Stomach smooth muscle (tissue), 2 donors: ENCODE results near the gene STK25.

Experiments used
- H3K27ac ChIP-seq: one replicate; pipeline ENCODE4 v1.7.0; 2013; ENCODE audit warnings: mild to moderate bottlenecking, low read length, inconsistent platforms
- H3K27me3 ChIP-seq, 2 donors: one replicate each; pipeline ENCODE4 v1.7.0; 2013; ENCODE audit warnings: low read length in 2 of 2; ENCODE audit not compliant: insufficient read depth in 2 of 2, control insufficient read depth in 1 of 2
- H3K36me3 ChIP-seq, 2 donors: one replicate each; pipeline ENCODE4 v1.7.0; 2013; ENCODE audit warnings: low read length in 2 of 2; ENCODE audit not compliant: control insufficient read depth in 2 of 2, insufficient read depth in 2 of 2
- H3K4me1 ChIP-seq: one replicate; pipeline ENCODE4 v1.7.0; 2013; ENCODE audit warnings: low read length; ENCODE audit not compliant: control insufficient read depth, insufficient read depth
- H3K4me3 ChIP-seq, 2 donors: one replicate each; pipeline ENCODE4 v1.7.0; 2013; ENCODE audit warnings: low read length in 2 of 2
- H3K9ac ChIP-seq, 2 donors: one replicate each; pipeline ENCODE4 v1.7.0; 2013; ENCODE audit warnings: low read length in 2 of 2, mild to moderate bottlenecking in 1 of 2
- H3K9me3 ChIP-seq, 2 donors: one replicate each; pipeline ENCODE4 v1.7.0; 2013; ENCODE audit warnings: low read length in 2 of 2; ENCODE audit not compliant: control insufficient read depth in 2 of 2
- donor health status: healthy.
- donor health status: Pancreatic carcinoma.

The STK25 gene

DNA sequence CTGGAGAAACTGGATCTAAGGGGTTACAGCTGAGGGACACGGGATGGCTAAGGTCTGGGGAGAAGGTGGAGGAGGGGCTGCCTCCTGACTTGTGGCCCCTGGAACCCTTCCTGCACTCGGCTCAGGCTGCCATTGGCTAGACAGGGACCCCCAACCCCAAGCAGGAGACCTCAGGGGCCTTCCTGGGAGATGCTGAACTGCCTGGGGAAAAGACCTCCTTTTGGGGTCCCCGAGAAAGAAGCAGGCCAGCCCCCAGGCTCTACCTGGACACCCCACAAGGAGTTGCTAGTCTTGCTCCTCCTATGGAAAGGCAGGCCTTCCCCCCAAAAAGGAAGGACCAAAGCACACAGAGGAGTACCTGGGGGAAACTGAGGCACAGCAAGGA lies 40.1 kb upstream of the STK25 start:
- Histone ChIP-seq H3K4me3 (no peak overlapping the region), H3K4me1 (peaks cover 33% of the 10 kb centered on the region), H3K27me3 (peaks cover 5 to 13% of the 10 kb centered on the region in 2 donors), H3K36me3 (no peaks in the 10 kb centered on the region), H3K9ac (no peak overlapping the region), H3K27ac (no peak overlapping the region), H3K9me3 (no peaks in the 10 kb centered on the region)

GRCh38 chr2:241547781-241548450 lies 39.5 kb upstream of the STK25 start:
- H3K9ac ChIP-seq: no peak overlapping the region
- no peak overlapping the region for H3K27ac ChIP-seq
- no peak overlapping the region for H3K4me3 ChIP-seq
- peaks cover 6 to 13% of the 10 kb centered on the region in 2 donors for H3K27me3 ChIP-seq
- no peaks in the 10 kb centered on the region for H3K36me3 ChIP-seq
- peaks cover 33% of the 10 kb centered on the region for H3K4me1 ChIP-seq
- H3K9me3 ChIP-seq: no peaks in the 10 kb centered on the region

DNA sequence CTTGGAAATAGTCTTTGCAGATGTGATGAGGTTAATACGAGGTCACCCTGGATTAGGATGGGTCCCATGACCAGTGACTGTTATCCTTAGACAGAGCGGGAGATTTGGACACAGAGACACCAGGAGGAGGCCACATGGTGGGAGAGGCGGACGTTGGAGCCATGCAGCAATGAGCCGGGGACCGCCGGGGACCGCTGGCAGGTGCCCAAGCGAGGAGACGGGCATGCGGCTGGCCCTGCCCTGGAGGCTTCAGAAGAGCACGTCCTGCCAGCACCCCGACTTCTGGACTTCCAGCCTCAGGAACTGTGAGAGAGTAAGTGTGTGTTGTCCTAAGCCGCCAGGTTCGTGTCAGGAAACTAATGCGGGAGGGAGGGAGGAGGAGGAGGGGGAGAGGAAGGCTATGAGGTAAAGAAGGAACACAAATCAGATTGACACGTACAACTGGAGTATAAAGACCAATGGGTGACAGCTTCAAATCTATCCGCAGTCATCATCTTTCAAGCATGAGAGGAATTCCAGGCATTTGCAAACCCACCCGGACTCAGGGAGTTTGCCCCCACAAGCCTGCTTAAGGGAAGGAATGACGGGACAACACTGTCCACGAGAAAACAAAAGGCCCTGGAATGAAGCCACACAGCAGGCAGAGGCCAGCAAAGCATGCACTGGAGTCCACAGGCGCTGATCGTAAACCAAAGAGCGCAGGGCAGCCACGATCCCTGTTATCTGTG lies 38.6 kb upstream of the STK25 start:
- H3K4me1 ChIP-seq: peaks cover 33% of the 10 kb centered on the region
- H3K36me3 ChIP-seq: no peaks in the 10 kb centered on the region
- peaks cover 12 to 17% of the 10 kb centered on the region in 2 donors for H3K27me3 ChIP-seq
- H3K4me3 ChIP-seq: no peak overlapping the region
- no peak overlapping the region for H3K9ac ChIP-seq
- H3K27ac ChIP-seq: no peak overlapping the region
- H3K9me3 ChIP-seq: no peaks in the 10 kb centered on the region

- Histone ChIP-seq H3K27me3 (peaks cover 21 to 23% of the 10 kb centered on the region in 2 donors), H3K36me3 (no peaks in the 10 kb centered on the region), H3K9me3 (no peaks in the 10 kb centered on the region), H3K27ac (no peak overlapping the region), H3K4me1 (peaks cover 34% of the 10 kb centered on the region), H3K9ac (no peak overlapping the region), H3K4me3 (no peak overlapping the region)
Observed at GRCh38 chr2:241545523-241546473, 37.4 kb upstream of the STK25 start.

- no peak overlapping the region for H3K9ac ChIP-seq
- no peaks in the 10 kb centered on the region for H3K9me3 ChIP-seq
- H3K4me1 ChIP-seq: peaks cover 32% of the 10 kb centered on the region
- H3K4me3 ChIP-seq: no peak overlapping the region
- H3K27ac ChIP-seq: no peak overlapping the region
- peaks cover 27 to 28% of the 10 kb centered on the region in 2 donors for H3K27me3 ChIP-seq
- H3K36me3 ChIP-seq: no peaks in the 10 kb centered on the region
Observed at GRCh38 chr2:241545106-241545505, 36.7 kb upstream of the STK25 start.

DNA sequence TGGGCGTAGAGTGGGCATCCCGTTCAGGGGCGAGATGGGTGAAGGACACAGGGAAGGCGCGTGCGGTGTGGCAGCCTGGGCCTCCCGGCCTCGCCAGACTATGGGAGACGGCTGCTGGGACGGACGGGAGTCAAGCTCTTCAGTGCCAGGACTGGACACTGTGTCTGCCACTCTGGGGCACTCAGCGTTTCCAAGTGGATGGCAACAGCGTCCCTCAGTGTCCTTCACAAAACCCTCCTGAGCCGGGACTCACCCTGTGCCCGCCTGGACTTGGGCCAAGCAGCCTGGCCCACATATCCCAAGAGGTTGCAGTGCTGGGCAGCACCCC lies 33.9 kb upstream of the STK25 start:
- Histone ChIP-seq H3K27me3 (peaks cover 30 to 42% of the 10 kb centered on the region in 2 donors), H3K36me3 (no peaks in the 10 kb centered on the region), H3K4me3 (no peak overlapping the region), H3K9me3 (no peaks in the 10 kb centered on the region), H3K9ac (no peak overlapping the region), H3K4me1 (peaks cover 28% of the 10 kb centered on the region), H3K27ac (no peak overlapping the region)

DNA sequence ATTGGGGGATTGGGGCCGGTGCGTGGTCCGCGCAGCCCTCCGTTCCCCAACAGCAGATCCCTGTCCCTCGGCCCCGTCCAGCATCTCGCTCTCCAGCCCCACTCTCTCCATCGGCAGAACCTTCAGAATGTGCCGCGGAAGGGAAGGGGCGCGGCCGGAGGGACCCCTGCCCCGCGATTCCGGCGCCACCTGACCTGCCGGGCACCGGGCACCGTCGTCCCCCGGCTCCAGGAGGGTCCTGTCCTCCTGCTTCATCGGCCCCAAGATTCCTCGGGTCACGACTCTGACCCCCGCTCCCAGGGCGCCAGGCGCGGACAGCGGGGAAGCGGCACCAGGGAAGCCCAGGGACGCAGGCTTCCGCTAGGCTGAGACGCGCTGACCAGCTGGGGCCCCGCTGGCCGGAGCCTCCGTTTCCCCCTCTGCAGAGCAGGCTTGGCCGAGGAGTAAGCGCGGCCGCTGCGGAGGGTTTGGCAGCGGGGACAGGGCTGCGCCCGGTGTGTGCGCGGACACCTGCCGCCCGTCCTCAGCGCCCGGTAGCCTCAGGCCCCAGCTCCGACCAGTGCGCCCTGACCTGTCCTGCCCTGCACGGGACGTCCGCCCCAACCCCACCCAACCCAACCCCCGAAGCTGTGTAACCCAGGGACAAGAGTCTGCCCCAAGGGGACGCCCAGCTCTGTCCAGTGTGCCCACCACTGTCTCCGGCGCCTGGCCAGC lies 33.3 kb upstream of the STK25 start:
- peaks cover 23% of the 10 kb centered on the region for H3K4me1 ChIP-seq
- peaks cover 30 to 42% of the 10 kb centered on the region in 2 donors for H3K27me3 ChIP-seq
- no peak overlapping the region for H3K27ac ChIP-seq
- no peak overlapping the region for H3K9ac ChIP-seq
- no peaks in the 10 kb centered on the region for H3K9me3 ChIP-seq
- peak overlapping the region in 1 of 2 donors; percentile 35 for H3K4me3 ChIP-seq
- H3K36me3 ChIP-seq: no peaks in the 10 kb centered on the region

GRCh38 chr2:241540771-241541561 lies 32.6 kb upstream of the STK25 start:
- Histone ChIP-seq H3K27ac (no peak overlapping the region), H3K4me3 (peak overlapping the region; percentile 27 to 59), H3K9me3 (no peaks in the 10 kb centered on the region), H3K4me1 (peaks cover 17% of the 10 kb centered on the region), H3K27me3 (peaks cover 26 to 42% of the 10 kb centered on the region in 2 donors), H3K9ac (no peak overlapping the region), H3K36me3 (no peaks in the 10 kb centered on the region)

DNA sequence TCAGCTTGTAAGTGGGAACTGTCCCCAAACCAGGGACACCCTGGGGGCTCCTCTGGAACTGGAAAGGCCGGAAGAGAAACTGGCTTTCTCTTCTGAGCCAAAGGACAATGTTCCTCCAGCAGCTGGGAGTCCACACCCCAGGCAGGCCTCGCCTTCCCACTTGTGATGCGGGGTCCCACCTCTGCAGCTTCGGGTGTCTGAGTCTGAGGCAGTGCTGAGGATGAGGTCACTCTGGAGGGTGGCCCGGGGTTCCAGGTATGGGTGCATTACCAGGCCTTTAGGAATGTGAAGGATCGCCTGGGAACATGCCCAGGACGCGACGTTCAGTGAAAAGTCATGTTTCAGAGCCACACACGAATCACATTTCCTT lies 32.0 kb upstream of the STK25 start:
- H3K4me1 ChIP-seq: peaks cover 15% of the 10 kb centered on the region

More for the DNA sequence above, 32.0 kb upstream of the STK25 start:
- H3K4me3 ChIP-seq: peak overlapping the region in 1 of 2 donors; percentile 59
- peaks cover 23 to 42% of the 10 kb centered on the region in 2 donors for H3K27me3 ChIP-seq
- no peak overlapping the region for H3K9ac ChIP-seq
- H3K27ac ChIP-seq: no peak overlapping the region
- H3K9me3 ChIP-seq: no peaks in the 10 kb centered on the region
- H3K36me3 ChIP-seq: no peaks in the 10 kb centered on the region
